GM18870 (cell line): ENCODE results near the gene CCL17.
"Not testable (repeated sequence)": the region's sequence is repeated elsewhere in the genome, so short reads cannot be mapped to it uniquely, and the experiment has no call there.

Source experiments
- ATAC-seq: cut with Tn5 transposase; IDR thresholded peaks from one replicate; pipeline ENCODE4 v1.9.1; 2021; ENCODE audit warnings: moderate library complexity; ENCODE audit not compliant: unreplicated experiment

Gene CCL17

GRCh38 chr16:57395026-57395425, 9.5 kb upstream of the CCL17 start:
- ATAC-seq: no peak

- no peak for ATAC-seq
These were observed 7.8 kb upstream of the CCL17 start for GRCh38 chr16:57396786-57397185.

GRCh38 chr16:57397493-57397892, 7.1 kb upstream of the CCL17 start:
- not testable (repeated sequence) for ATAC-seq

- no peak for ATAC-seq
These were observed 2.5 kb upstream of the CCL17 start for GRCh38 chr16:57401943-57402640.

- no peak for ATAC-seq
These were observed 530 bp downstream of the CCL17 start for GRCh38 chr16:57405097-57405496.

GRCh38 chr16:57406881-57407280, 2.3 kb downstream of the CCL17 start:
- ATAC-seq: no peak

GRCh38 chr16:57407521-57408353, 3.2 kb downstream of the CCL17 start:
- no peak for ATAC-seq

GRCh38 chr16:57409065-57409464, 4.5 kb downstream of the CCL17 start:
- no peak for ATAC-seq

GRCh38 chr16:57409870-57410587, 5.5 kb downstream of the CCL17 start:
- ATAC-seq: no peak

- ATAC-seq: no peak
These were observed 6.9 kb downstream of the CCL17 start for GRCh38 chr16:57411362-57411976.

- ATAC-seq: no peak
These were observed 8.0 kb downstream of the CCL17 start for GRCh38 chr16:57412584-57412983.

- peak; percentile 73 for ATAC-seq
These were observed 8.7 kb downstream of the CCL17 start for GRCh38 chr16:57413301-57413730.

- ATAC-seq: no peak
These were observed 9.2 kb downstream of the CCL17 start for GRCh38 chr16:57413733-57414132.

- no peak for ATAC-seq
These were observed 11.5 kb downstream of the CCL17 start for GRCh38 chr16:57416084-57416483.

GRCh38 chr16:57419506-57419905, 14.9 kb downstream of the CCL17 start:
- no peak for ATAC-seq

GRCh38 chr16:57422026-57422944, 17.7 kb downstream of the CCL17 start:
- no peak for ATAC-seq

- ATAC-seq: no peak
These were observed 18.6 kb downstream of the CCL17 start for GRCh38 chr16:57423152-57423551.

- ATAC-seq: no peak
These were observed 20.0 kb downstream of the CCL17 start for GRCh38 chr16:57424583-57424982.

- ATAC-seq: no peak
These were observed 21.8 kb downstream of the CCL17 start for GRCh38 chr16:57426356-57426755.

GRCh38 chr16:57427307-57427706, 22.7 kb downstream of the CCL17 start:
- ATAC-seq: no peak
